ENCODE measurements around the gene DNAH2. TPM values are rescaled to one million over a fixed set of nuclear protein-coding genes. Genes with fewer than 3 reads are reported as not detected.

The DNAH2 gene
- total RNA-seq, 4 donors from 2014 or later = under 0.01 to 1.4 (median 0.48) TPM

- H3K9me3 ChIP-seq = no peaks in the 10 kb centered on the region
- TF ChIP-seq POLR2A (IDR thresholded peaks at IDR 0.05) = no peak
- TF ChIP-seq CTCF (IDR thresholded peaks at IDR 0.05) = no peak
- H3K36me3 ChIP-seq = no peaks in the 10 kb centered on the region
- no peak for DNase-seq
- intact Hi-C loops (cut with DNase I; ENCODE audit: low total_unique reads) = no loop called here
- H3K27me3 ChIP-seq = no peaks in the 10 kb centered on the region
- no peak overlapping the region for H3K4me3 ChIP-seq
- no peak overlapping the region for H3K27ac ChIP-seq
- H3K4me1 ChIP-seq = no peaks in the 10 kb centered on the region
These were observed 12.3 kb downstream of the DNAH2 start for GRCh38 chr17:7729816-7730215.

- H3K36me3 ChIP-seq = no peaks in the 10 kb centered on the region
- H3K9me3 ChIP-seq = no peaks in the 10 kb centered on the region
- DNase-seq = no peak
- no peaks in the 10 kb centered on the region for H3K27me3 ChIP-seq
- no peak overlapping the region for H3K4me3 ChIP-seq
- H3K27ac ChIP-seq = no peak overlapping the region
- no peaks in the 10 kb centered on the region for H3K4me1 ChIP-seq
- intact Hi-C loops (cut with DNase I; ENCODE audit: low total_unique reads) = no loop called here
- TF ChIP-seq POLR2A (IDR thresholded peaks at IDR 0.05) = no peak
- TF ChIP-seq CTCF (IDR thresholded peaks at IDR 0.05) = no peak
These were observed 15.5 kb downstream of the DNAH2 start for GRCh38 chr17:7732981-7733539.

- Histone ChIP-seq H3K27me3 (no peaks in the 10 kb centered on the region), H3K4me1 (no peaks in the 10 kb centered on the region), H3K9me3 (no peaks in the 10 kb centered on the region), H3K36me3 (no peaks in the 10 kb centered on the region), H3K27ac (no peak overlapping the region), H3K4me3 (no peak overlapping the region)
- DNase-seq = no peak
- no peak for TF ChIP-seq POLR2A (IDR thresholded peaks at IDR 0.05)
- TF ChIP-seq CTCF (IDR thresholded peaks at IDR 0.05) = no peak
- intact Hi-C loops (cut with DNase I; ENCODE audit: low total_unique reads) = no loop called here
These were observed 20.1 kb downstream of the DNAH2 start for GRCh38 chr17:7737601-7738000.

- Histone ChIP-seq H3K27ac (no peak overlapping the region), H3K9me3 (no peaks in the 10 kb centered on the region), H3K4me3 (no peak overlapping the region), H3K36me3 (no peaks in the 10 kb centered on the region), H3K27me3 (no peaks in the 10 kb centered on the region), H3K4me1 (peaks cover 0 to 4% of the 10 kb centered on the region in 2 donors)
- intact Hi-C loops (cut with DNase I; ENCODE audit: low total_unique reads) = loop anchor here (10.0 kb wide), 1 partner anchor 85 kb away; no protein-coding TSS in a partner anchor
- DNase-seq = no peak
- TF ChIP-seq POLR2A (IDR thresholded peaks at IDR 0.05) (no peak), CTCF (IDR thresholded peaks at IDR 0.05) (no peak)
These were observed 22.2 kb downstream of the DNAH2 start for GRCh38 chr17:7739746-7740145.

- no peaks in the 10 kb centered on the region for H3K9me3 ChIP-seq
- no peak overlapping the region for H3K4me3 ChIP-seq
- no peak overlapping the region for H3K27ac ChIP-seq
- no peak for TF ChIP-seq POLR2A (IDR thresholded peaks at IDR 0.05)
- TF ChIP-seq CTCF (IDR thresholded peaks at IDR 0.05) = no peak
- peaks cover 0 to 4% of the 10 kb centered on the region in 2 donors for H3K4me1 ChIP-seq
- no peaks in the 10 kb centered on the region for H3K36me3 ChIP-seq
- no peaks in the 10 kb centered on the region for H3K27me3 ChIP-seq
- intact Hi-C loops (cut with DNase I; ENCODE audit: low total_unique reads) = loop anchor here (10.0 kb wide), 1 partner anchor 84 kb away; no protein-coding TSS in a partner anchor
- DNase-seq = no peak
These were observed 23.0 kb downstream of the DNAH2 start for GRCh38 chr17:7740481-7741001.
